ENCODE measurements around the gene HIGD2A. TPM values are rescaled to one million over a fixed set of nuclear protein-coding genes. Genes with fewer than 3 reads are reported as not detected.

HIGD2A gene
- total RNA-seq, 4 donors from 2014 or later: 115 to 146 (median 137) TPM

DNA sequence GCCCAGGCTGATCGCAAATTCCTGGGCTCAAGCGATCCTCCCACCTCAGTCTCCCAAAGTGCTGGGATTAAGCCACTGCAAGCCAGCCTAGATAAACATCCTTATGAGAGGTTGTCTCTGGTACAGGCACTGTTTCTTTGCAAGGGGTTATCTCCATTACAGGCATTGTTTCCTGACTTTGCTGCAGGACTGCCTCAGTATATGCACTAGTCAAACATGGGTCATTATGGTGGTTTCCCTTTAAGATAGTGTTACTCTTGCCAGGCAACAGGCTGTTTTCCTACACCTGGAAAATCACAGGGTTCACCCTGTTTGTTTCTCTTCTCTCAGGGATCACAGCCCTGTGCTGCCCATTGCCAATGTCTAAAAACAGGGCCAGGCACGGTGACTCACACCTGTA lies 35.6 kb downstream of the HIGD2A start:
- TF ChIP-seq, protein P1, sequence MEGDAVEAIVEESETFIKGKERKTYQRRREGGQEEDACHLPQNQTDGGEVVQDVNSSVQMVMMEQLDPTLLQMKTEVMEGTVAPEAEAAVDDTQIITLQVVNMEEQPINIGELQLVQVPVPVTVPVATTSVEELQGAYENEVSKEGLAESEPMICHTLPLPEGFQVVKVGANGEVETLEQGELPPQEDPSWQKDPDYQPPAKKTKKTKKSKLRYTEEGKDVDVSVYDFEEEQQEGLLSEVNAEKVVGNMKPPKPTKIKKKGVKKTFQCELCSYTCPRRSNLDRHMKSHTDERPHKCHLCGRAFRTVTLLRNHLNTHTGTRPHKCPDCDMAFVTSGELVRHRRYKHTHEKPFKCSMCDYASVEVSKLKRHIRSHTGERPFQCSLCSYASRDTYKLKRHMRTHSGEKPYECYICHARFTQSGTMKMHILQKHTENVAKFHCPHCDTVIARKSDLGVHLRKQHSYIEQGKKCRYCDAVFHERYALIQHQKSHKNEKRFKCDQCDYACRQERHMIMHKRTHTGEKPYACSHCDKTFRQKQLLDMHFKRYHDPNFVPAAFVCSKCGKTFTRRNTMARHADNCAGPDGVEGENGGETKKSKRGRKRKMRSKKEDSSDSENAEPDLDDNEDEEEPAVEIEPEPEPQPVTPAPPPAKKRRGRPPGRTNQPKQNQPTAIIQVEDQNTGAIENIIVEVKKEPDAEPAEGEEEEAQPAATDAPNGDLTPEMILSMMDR (IDR thresholded peaks at IDR 0.05; ENCODE audit: low read depth): no peak

DNA sequence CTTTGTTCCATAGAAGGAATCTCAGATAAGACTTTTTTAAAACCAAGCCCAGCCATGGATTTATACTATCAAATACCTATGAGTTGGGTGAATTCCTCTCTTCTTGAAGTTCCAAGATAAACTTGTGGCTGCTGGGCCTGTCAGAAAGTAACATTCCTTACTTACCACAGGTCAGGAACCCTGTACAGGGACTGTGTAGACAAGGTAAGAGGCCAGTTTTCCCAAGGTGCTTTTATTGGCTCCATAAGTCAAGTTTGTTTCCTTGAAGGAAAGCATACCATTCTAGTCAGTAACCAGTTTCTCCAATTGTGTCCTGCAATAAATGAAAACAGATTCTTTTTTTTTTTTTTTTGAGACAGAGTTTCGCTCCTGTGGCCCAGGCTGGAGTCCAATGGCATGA lies 36.6 kb downstream of the HIGD2A start:
- TF ChIP-seq, protein P1 (IDR thresholded peaks at IDR 0.05; ENCODE audit: low read depth): no peak

DNA sequence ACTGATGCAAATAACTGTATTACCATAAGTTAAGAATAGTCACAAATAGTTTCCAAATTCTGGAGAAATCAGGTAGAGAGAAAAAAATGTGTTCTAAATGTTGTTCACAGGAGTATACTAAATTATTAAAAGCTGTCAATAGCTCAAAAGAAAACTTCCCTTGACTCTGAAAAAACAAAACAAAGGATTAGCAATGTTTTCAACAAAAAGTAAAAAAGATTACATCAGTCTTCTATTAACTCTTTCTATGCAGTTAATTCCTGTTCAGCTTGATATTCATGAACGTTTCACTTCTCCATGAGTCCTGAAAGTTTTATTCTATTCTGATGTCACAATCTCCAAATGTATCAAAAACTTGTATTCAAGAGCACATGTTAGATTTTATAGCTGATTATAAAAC lies 37.2 kb downstream of the HIGD2A start:
- TF ChIP-seq, protein P1 (IDR thresholded peaks at IDR 0.05; ENCODE audit: low read depth): no peak

DNA sequence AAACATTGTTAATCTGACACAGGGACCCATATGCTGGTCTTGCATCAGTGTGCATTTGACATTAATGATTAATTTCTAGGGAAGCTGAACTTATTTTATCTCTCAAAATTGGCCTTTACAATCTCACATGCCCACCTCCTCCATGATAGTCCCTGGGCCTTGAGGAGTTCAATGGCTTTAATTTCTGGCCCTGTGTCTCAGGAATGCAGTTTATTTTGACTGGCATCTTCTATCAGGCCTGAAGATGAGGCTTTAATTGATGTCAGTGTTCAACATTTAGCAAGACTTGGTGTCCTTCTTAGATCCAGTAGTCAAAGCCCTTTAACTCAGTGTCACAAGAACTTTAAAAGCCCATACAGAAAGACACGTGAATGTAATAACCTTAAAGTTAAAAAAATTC lies 38.3 kb downstream of the HIGD2A start:
- TF ChIP-seq, protein P1 (IDR thresholded peaks at IDR 0.05; ENCODE audit: low read depth): no peak

DNA sequence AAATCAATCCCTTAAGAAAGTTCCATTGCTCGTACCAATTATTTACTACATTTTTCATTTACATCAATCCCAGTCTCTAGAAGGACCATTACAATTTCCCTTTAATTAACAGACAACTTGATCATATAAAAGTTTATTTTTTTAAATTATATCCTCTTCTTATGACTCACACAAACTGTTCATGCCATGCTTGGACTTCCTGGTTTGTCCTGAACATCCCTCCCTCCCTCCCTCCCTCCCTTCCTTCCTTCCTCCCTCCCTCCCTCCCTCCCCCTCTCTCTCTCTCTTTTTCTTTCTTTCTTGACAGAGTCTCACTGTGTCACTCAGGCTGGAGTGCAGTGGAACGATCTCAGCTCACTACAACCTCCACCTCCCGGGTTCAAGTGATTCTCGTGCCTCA lies 39.4 kb downstream of the HIGD2A start:
- TF ChIP-seq, protein P1 (IDR thresholded peaks at IDR 0.05; ENCODE audit: low read depth): no peak

DNA sequence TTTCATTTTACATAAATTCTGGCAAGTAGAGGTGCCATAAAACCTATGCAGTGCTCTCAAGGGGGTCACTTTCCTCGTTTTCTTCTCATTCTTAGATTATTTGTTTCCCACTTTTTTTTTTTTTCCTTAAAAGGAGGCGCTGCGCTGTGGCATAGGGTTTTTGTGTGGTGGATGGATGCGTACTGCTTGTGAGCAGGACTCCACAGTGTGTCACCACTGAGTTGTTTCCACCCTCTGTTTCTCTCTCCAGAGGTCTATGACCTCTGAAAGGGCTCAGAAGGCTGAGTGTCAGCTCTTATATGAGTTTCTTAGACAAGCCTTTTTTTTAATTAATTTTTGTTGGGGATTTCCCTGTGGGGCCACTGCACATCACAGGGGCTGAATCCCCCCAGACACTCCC lies 41.4 kb downstream of the HIGD2A start:
- TF ChIP-seq, protein P1 (IDR thresholded peaks at IDR 0.05; ENCODE audit: low read depth): no peak

DNA sequence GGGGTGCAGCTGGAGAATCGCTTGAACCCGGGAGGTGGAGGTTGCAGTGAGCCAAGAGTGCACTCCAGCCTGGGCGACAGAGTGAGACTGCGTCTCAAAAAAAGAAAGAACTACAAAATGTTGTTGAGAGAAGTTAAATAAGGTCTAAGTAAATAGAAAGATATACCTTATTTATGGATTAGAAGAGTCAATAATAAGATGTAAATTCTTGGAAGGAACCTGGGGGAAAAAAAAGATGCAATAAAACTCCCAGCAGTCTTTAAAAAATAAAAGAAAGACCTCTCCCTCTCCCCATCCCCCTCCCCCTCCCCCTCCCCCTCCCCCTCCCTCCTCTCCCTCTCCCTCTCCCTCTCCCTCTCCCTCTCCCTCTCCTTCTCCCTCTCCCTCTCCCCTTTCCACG lies 44.2 kb downstream of the HIGD2A start:
- TF ChIP-seq, protein P1 (IDR thresholded peaks at IDR 0.05; ENCODE audit: low read depth): no peak

All from subcutaneous adipose tissue (tissue), 4 donors.